HepG2 (cell line): ENCODE data around the gene IRF3. TPM values are rescaled to one million over a fixed set of nuclear protein-coding genes. Genes with fewer than 3 reads are reported as not detected.

Experiments used
- ARNT2 ChIP-seq: sonication (generic); formaldehyde crosslinking; IDR thresholded peaks from 2 replicates; pipeline ENCODE4 v1.8.0; 2022; ENCODE audit warnings: mild to moderate bottlenecking, low read depth, missing genetic modification reagents, moderate library complexity
- CAMTA2 ChIP-seq: sonication (generic); formaldehyde crosslinking; IDR thresholded peaks from 2 replicates; pipeline ENCODE4 v1.4.0; 2020; ENCODE audit warnings: mild to moderate bottlenecking, missing genetic modification reagents, borderline replicate concordance
- GATAD1 ChIP-seq: IDR thresholded peaks from 2 replicates; pipeline ENCODE4 v1.6.1; 2016; ENCODE audit warnings: missing genetic modification reagents, missing compliant biosample characterization
- GTF3A ChIP-seq: sonication (generic); formaldehyde crosslinking; conservative IDR thresholded peaks from 2 replicates; pipeline ENCODE4 v1.4.0; 2020; ENCODE audit warnings: mild to moderate bottlenecking, missing genetic modification reagents
- IKZF1 ChIP-seq: fragments of 450-650 bp; IDR thresholded peaks from 2 replicates; pipeline ENCODE4 v1.7.1; 2016
- IRX3 ChIP-seq: sonication (generic); formaldehyde crosslinking; IDR thresholded peaks from 2 replicates; pipeline ENCODE4 v1.8.1; 2023; ENCODE audit warnings: mild to moderate bottlenecking, low read depth, missing genetic modification reagents, borderline replicate concordance
- MEIS2 ChIP-seq: sonication (generic); formaldehyde crosslinking; IDR thresholded peaks from 2 replicates; pipeline ENCODE4 v1.9.0; 2021; ENCODE audit warnings: mild to moderate bottlenecking, missing genetic modification reagents
- MTA1 ChIP-seq: sonication (generic); formaldehyde crosslinking; IDR thresholded peaks from 2 replicates; pipeline ENCODE4 v1.4.0; 2020; ENCODE audit warnings: missing genetic modification reagents, mild to moderate bottlenecking, borderline replicate concordance
- POLR2AphosphoS5 ChIP-seq: IDR thresholded peaks from 2 replicates; pipeline ENCODE4 v1.6.1; 2012; ENCODE audit warnings: low read depth, low read length
- RFXAP ChIP-seq: sonication (generic); formaldehyde crosslinking; IDR thresholded peaks from 2 replicates; pipeline ENCODE4 v1.4.0; 2020; ENCODE audit warnings: missing genetic modification reagents, borderline replicate concordance
- SAP130 ChIP-seq: IDR thresholded peaks from 2 replicates; pipeline ENCODE4 v1.6.1; 2016; ENCODE audit warnings: low read depth
- ZBTB7B ChIP-seq: sonication (generic); formaldehyde crosslinking; IDR thresholded peaks from 2 replicates; pipeline ENCODE4 v1.4.0; 2020; ENCODE audit warnings: missing genetic modification reagents
- ZNF143 ChIP-seq: sonication (generic); formaldehyde crosslinking; IDR thresholded peaks from 2 replicates; pipeline ENCODE4 v1.4.0; 2020; ENCODE audit warnings: missing genetic modification reagents
- polyA plus RNA-seq, 8 experiments: library from polyadenylated mRNA; depleted of rRNA in 3 of 8; stranded (reverse) in 7 of 8; unstranded in 1 of 8; fragments of >200 nt; fragmentation: Illumina TruSeq in 4 of 8; extraction: Trizol in 4 of 8; gene quantifications; 2 replicates each; pipeline versions ENCODE4 v1.2.1 to v1.2.3, GENCODE V29; 2011 to 2016; ENCODE audit warnings: low read depth in 4 of 8, missing spikeins in 1 of 8, mixed read lengths in 1 of 8; ENCODE audit not compliant: insufficient read depth in 1 of 8
- total RNA-seq, 5 experiments: library from RNA; depleted of rRNA; stranded (reverse); fragments of >200 nt; fragmentation: Illumina TruSeq; extraction: Trizol; gene quantifications; 2 replicates each; pipeline ENCODE4 v1.2.3, GENCODE V29; 2016; ENCODE audit warnings: low read depth in 1 of 5
- TF ChIP-seq, protein P1 (sequence below): sonication (generic); formaldehyde crosslinking; IDR thresholded peaks from 2 replicates; pipeline ENCODE4 v1.4.0; 2020; ENCODE audit warnings: low read depth, missing genetic modification reagents
- TF ChIP-seq, protein P2 (sequence below): sonication (generic); formaldehyde crosslinking; IDR thresholded peaks from 2 replicates; pipeline ENCODE4 v1.8.1; 2023; ENCODE audit warnings: mild to moderate bottlenecking, missing genetic modification reagents

Gene IRF3
- total and polyA plus RNA-seq, 2 of the 13 experiments (the other 11 are each of a cell fraction or from before 2014, with no cell fraction given): 61.9 to 65.5 TPM

DNA sequence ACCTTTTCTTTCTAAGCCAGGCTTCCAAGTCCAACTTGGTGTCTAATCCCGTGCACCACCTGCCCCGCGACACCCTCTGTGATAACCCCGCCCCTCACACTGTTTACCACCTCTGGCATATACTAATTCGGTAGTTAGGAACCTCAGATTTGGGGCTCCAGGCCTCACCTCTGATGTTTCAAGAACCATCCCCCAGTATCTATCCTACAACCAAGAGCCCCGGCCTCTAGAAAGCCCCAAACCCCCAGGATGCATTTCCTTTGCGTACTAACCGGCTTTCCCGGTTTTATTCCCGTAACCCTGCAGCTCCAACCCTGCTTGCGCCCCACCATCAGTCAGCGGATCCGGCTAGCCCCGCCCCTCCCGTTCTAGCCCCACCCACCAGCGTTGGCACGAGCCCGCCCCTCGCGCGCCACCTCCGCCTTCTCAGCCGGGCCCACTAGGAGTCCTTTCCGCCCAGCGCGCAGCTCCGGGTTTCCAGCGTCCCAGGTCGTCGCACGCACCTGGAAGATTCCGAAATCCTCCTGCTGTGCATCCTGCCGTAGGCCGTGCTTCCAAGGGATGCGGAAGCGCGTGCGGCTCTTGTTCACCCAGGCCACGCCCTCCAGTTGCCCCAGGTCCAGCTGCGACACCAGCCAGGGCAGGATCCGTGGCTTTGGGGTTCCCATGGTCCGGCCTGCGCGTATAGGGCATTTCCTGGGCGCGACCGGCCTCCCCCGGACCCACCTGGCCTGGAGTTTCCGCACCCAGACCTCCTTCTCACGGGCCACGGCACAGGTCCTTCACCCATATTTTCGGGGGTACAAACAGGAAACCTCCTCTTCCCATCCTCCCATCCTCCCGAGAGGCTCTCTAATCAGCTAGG lies 1.3 kb downstream of the IRF3 start (continued):
- TF ChIP-seq, protein P1, sequence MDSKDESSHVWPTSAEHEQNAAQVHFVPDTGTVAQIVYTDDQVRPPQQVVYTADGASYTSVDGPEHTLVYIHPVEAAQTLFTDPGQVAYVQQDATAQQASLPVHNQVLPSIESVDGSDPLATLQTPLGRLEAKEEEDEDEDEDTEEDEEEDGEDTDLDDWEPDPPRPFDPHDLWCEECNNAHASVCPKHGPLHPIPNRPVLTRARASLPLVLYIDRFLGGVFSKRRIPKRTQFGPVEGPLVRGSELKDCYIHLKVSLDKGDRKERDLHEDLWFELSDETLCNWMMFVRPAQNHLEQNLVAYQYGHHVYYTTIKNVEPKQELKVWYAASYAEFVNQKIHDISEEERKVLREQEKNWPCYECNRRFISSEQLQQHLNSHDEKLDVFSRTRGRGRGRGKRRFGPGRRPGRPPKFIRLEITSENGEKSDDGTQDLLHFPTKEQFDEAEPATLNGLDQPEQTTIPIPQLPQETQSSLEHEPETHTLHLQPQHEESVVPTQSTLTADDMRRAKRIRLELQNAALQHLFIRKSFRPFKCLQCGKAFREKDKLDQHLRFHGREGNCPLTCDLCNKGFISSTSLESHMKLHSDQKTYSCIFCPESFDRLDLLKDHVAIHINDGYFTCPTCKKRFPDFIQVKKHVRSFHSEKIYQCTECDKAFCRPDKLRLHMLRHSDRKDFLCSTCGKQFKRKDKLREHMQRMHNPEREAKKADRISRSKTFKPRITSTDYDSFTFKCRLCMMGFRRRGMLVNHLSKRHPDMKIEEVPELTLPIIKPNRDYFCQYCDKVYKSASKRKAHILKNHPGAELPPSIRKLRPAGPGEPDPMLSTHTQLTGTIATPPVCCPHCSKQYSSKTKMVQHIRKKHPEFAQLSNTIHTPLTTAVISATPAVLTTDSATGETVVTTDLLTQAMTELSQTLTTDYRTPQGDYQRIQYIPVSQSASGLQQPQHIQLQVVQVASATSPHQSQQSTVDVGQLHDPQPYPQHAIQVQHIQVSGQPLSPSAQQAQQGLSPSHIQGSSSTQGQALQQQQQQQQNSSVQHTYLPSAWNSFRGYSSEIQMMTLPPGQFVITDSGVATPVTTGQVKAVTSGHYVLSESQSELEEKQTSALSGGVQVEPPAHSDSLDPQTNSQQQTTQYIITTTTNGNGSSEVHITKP (CRISPR knock-in tag): peak; percentile 71; the same call in 1 of the 2 replicates
- no peak for TF ChIP-seq IRX3 (CRISPR knock-in tag)
- 0 out of 2 replicates have a peak, but pooled peaks have one; percentile 31 for TF ChIP-seq ZBTB7B (CRISPR knock-in tag)
- no peak for TF ChIP-seq MTA1 (CRISPR knock-in tag)
- TF ChIP-seq ARNT2 (CRISPR knock-in tag): 0 out of 2 replicates have a peak, but pooled peaks have one; percentile 43
- TF ChIP-seq, protein P2, sequence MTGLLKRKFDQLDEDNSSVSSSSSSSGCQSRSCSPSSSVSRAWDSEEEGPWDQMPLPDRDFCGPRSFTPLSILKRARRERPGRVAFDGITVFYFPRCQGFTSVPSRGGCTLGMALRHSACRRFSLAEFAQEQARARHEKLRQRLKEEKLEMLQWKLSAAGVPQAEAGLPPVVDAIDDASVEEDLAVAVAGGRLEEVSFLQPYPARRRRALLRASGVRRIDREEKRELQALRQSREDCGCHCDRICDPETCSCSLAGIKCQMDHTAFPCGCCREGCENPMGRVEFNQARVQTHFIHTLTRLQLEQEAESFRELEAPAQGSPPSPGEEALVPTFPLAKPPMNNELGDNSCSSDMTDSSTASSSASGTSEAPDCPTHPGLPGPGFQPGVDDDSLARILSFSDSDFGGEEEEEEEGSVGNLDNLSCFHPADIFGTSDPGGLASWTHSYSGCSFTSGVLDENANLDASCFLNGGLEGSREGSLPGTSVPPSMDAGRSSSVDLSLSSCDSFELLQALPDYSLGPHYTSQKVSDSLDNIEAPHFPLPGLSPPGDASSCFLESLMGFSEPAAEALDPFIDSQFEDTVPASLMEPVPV (CRISPR knock-in tag): no peak
- no peak for TF ChIP-seq IKZF1
- peak; percentile 85 for TF ChIP-seq SAP130 (CRISPR knock-in tag)
- TF ChIP-seq GATAD1 (CRISPR knock-in tag): peak; percentile 22; the same call in 1 of the 2 replicates
- TF ChIP-seq CAMTA2 (CRISPR knock-in tag): no peak
- TF ChIP-seq RFXAP (CRISPR knock-in tag): peak; percentile 55; the same call in 1 of the 2 replicates
- no peak for TF ChIP-seq GTF3A (CRISPR knock-in tag)
- TF ChIP-seq MEIS2 (CRISPR knock-in tag): peak; percentile 50; the same call in 1 of the 2 replicates
- TF ChIP-seq POLR2AphosphoS5: peak; percentile 75
- peak; percentile 55; the same call in 1 of the 2 replicates for TF ChIP-seq ZNF143
